Measurements from ENCODE around the gene GLB1L3. TPM values are rescaled to one million over a fixed set of nuclear protein-coding genes. Genes with fewer than 3 reads are reported as not detected.
"Not testable (repeated sequence)": the region's sequence is repeated elsewhere in the genome, so short reads cannot be mapped to it uniquely, and the experiment has no call there.

Gene GLB1L3
- total and polyA plus RNA-seq, 5 donors from 2014 or later = 2.0 to 3.0 (median 2.3) TPM

- H3K4me1 ChIP-seq (ENCODE audit: control insufficient read depth, insufficient read depth, low read length, poor library complexity, severe bottlenecking) = peaks cover 30% of the 10 kb centered on the region
- Mint-ChIP-seq H3K27ac (no peak overlapping the region), H3K4me3 (peak overlapping the region in 3 of 4 donors; percentile 33 to 84 (median 39)), H3K4me1 (peaks cover 6 to 32% (median 18%) of the 10 kb centered on the region in 4 donors), H3K36me3 (no peaks in the 10 kb centered on the region), H3K9me3 (peaks cover 0 to 7% (median 3%) of the 10 kb centered on the region in 7 donors), H3K27me3 (peaks cover 18% of the 10 kb centered on the region)
- peaks cover 14% of the 10 kb centered on the region for H3K27me3 ChIP-seq (ENCODE audit: control insufficient read depth, insufficient read depth, low read length)
- H3K36me3 ChIP-seq (ENCODE audit: control insufficient read depth, insufficient read depth, low read length) = no peaks in the 10 kb centered on the region
- H3K27ac ChIP-seq (ENCODE audit: insufficient read depth, low read length, poor library complexity, severe bottlenecking) = no peak overlapping the region
- ATAC-seq (ENCODE audit: low read depth in 2 of 2) = no peak
- H3K4me3 ChIP-seq (ENCODE audit: low read depth, low read length) = no peak overlapping the region
- no peak for DNase-seq
- H3K9me3 ChIP-seq (ENCODE audit: control insufficient read depth in 2 of 2, low read length in 2 of 2) = peaks cover 0 to 5% of the 10 kb centered on the region in 2 experiments
These were observed 2.2 kb downstream of the GLB1L3 start for GRCh38 chr11:134278356-134278755.

- not testable (repeated sequence) for H3K4me3 ChIP-seq (ENCODE audit: low read depth, low read length); ATAC-seq (ENCODE audit: low read depth in 2 of 2); H3K27ac Mint-ChIP-seq; H3K9me3 Mint-ChIP-seq; H3K4me1 ChIP-seq (ENCODE audit: control insufficient read depth, insufficient read depth, low read length, poor library complexity, severe bottlenecking); H3K9me3 ChIP-seq (ENCODE audit: control insufficient read depth in 2 of 2, low read length in 2 of 2); H3K36me3 ChIP-seq (ENCODE audit: control insufficient read depth, insufficient read depth, low read length); H3K27ac ChIP-seq (ENCODE audit: insufficient read depth, low read length, poor library complexity, severe bottlenecking); H3K4me1 Mint-ChIP-seq; H3K36me3 Mint-ChIP-seq; DNase-seq; H3K4me3 Mint-ChIP-seq
- H3K27me3 ChIP-seq (ENCODE audit: control insufficient read depth, insufficient read depth, low read length) = peaks cover 14% of the 10 kb centered on the region
- peaks cover 13% of the 10 kb centered on the region for H3K27me3 Mint-ChIP-seq
These were observed 5.5 kb downstream of the GLB1L3 start for GRCh38 chr11:134281635-134282034.

GRCh38 chr11:134282121-134283045, 6.2 kb downstream of the GLB1L3 start:
- H3K27ac Mint-ChIP-seq = peak overlapping the region in 1 of 3 donors; percentile 74
- peaks cover 0 to 2% (median 0%) of the 10 kb centered on the region in 4 donors for H3K4me1 Mint-ChIP-seq
- H3K36me3 Mint-ChIP-seq = no peaks in the 10 kb centered on the region
- peaks cover 14% of the 10 kb centered on the region for H3K27me3 Mint-ChIP-seq
- Histone ChIP-seq H3K4me1 (ENCODE audit: control insufficient read depth, insufficient read depth, low read length, poor library complexity, severe bottlenecking) (no peaks in the 10 kb centered on the region), H3K9me3 (ENCODE audit: control insufficient read depth in 2 of 2, low read length in 2 of 2) (peaks cover 0 to 5% of the 10 kb centered on the region in 2 experiments), H3K36me3 (ENCODE audit: control insufficient read depth, insufficient read depth, low read length) (no peaks in the 10 kb centered on the region), H3K27ac (ENCODE audit: insufficient read depth, low read length, poor library complexity, severe bottlenecking) (no peak overlapping the region), H3K4me3 (ENCODE audit: low read depth, low read length) (no peak overlapping the region), H3K27me3 (ENCODE audit: control insufficient read depth, insufficient read depth, low read length) (peaks cover 13% of the 10 kb centered on the region)
- ATAC-seq (ENCODE audit: low read depth in 2 of 2) (no peak), DNase-seq (no peak)
- no peak overlapping the region for H3K4me3 Mint-ChIP-seq
- peaks cover 0 to 7% (median 3%) of the 10 kb centered on the region in 7 donors for H3K9me3 Mint-ChIP-seq

DNA sequence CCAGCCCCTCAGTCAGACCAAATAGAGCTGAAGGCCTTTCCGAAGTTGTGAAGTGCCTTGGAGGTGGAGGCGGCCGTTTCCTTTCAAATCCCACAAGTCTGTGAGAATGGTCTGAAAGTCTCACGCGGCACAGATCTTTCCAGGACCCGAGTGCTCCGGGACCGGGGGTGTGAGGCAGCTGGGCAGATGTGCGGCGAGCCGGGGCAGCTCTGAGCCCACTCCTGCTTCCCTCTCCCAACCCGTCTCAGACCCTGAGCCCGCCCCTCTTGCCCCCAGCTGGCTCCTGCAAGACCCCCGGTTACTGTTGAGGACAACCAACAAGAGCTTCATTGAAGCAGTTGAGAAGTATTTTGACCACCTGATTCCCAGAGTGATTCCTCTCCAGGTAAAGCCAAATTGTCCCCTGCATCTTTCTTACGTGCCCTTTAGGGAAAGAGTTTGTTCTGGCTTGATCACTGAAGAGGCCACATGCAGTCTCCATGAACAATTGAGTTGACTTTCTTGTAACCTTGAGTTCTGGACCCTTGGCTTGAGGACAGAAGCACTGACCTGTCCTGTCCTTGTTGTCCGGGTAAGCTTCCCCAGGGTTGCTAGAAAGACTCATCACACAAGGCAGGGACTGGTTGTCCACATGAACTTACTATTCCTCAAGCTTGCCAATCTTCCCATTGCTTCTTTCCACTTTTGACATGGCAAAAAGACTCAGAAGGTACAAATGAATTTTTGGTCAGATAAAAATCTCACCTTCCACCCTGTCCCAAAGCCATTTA, 7.5 kb downstream of the GLB1L3 start:
- H3K36me3 Mint-ChIP-seq = no peaks in the 10 kb centered on the region
- no peak overlapping the region for H3K4me3 Mint-ChIP-seq
- Histone ChIP-seq H3K36me3 (ENCODE audit: control insufficient read depth, insufficient read depth, low read length) (no peaks in the 10 kb centered on the region), H3K9me3 (ENCODE audit: control insufficient read depth in 2 of 2, low read length in 2 of 2) (peaks cover 0 to under 1% of the 10 kb centered on the region in 2 experiments), H3K4me1 (ENCODE audit: control insufficient read depth, insufficient read depth, low read length, poor library complexity, severe bottlenecking) (no peaks in the 10 kb centered on the region), H3K27ac (ENCODE audit: insufficient read depth, low read length, poor library complexity, severe bottlenecking) (no peak overlapping the region), H3K27me3 (ENCODE audit: control insufficient read depth, insufficient read depth, low read length) (peaks cover 3% of the 10 kb centered on the region), H3K4me3 (ENCODE audit: low read depth, low read length) (no peak overlapping the region)
- ATAC-seq (ENCODE audit: low read depth in 2 of 2) (no peak), DNase-seq (no peak)
- no peak overlapping the region for H3K27ac Mint-ChIP-seq
- no peaks in the 10 kb centered on the region for H3K4me1 Mint-ChIP-seq
- peaks cover 0 to 4% (median under 1%) of the 10 kb centered on the region in 7 donors for H3K9me3 Mint-ChIP-seq
- H3K27me3 Mint-ChIP-seq = peaks cover 9% of the 10 kb centered on the region

DNA sequence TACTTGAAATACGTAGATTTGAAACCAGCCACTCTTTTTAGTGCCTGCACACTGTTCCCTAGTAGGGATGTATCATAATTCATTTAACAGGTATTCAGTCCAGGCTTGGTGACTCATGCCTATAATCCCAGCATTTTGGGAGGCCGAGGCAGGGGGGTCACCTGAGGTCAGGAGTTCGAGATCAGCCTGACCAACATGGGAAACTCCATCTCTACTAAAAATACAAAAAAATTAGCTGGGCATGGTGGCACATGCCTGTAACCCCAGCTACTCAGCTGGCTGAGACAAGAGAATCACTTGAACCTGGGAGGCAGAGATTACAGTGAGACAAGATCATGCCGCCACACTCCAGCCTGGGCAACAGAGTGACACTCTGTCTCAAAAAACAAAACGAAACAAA, 8.2 kb downstream of the GLB1L3 start:
- not testable (repeated sequence) for ATAC-seq (ENCODE audit: low read depth in 2 of 2); H3K27me3 Mint-ChIP-seq; DNase-seq; H3K4me3 Mint-ChIP-seq; H3K4me1 ChIP-seq (ENCODE audit: control insufficient read depth, insufficient read depth, low read length, poor library complexity, severe bottlenecking); H3K36me3 Mint-ChIP-seq; H3K9me3 Mint-ChIP-seq; H3K4me1 Mint-ChIP-seq; H3K9me3 ChIP-seq (ENCODE audit: control insufficient read depth in 2 of 2, low read length in 2 of 2); H3K27ac ChIP-seq (ENCODE audit: insufficient read depth, low read length, poor library complexity, severe bottlenecking); H3K4me3 ChIP-seq (ENCODE audit: low read depth, low read length); H3K27me3 ChIP-seq (ENCODE audit: control insufficient read depth, insufficient read depth, low read length); H3K36me3 ChIP-seq (ENCODE audit: control insufficient read depth, insufficient read depth, low read length); H3K27ac Mint-ChIP-seq

GRCh38 chr11:134287561-134287960, 11.4 kb downstream of the GLB1L3 start:
- ATAC-seq (ENCODE audit: low read depth in 2 of 2) (no peak), DNase-seq (no peak)
- H3K27ac Mint-ChIP-seq = no peak overlapping the region
- Histone ChIP-seq H3K4me3 (ENCODE audit: low read depth, low read length) (no peak overlapping the region), H3K27me3 (ENCODE audit: control insufficient read depth, insufficient read depth, low read length) (no peaks in the 10 kb centered on the region), H3K4me1 (ENCODE audit: control insufficient read depth, insufficient read depth, low read length, poor library complexity, severe bottlenecking) (no peaks in the 10 kb centered on the region), H3K27ac (ENCODE audit: insufficient read depth, low read length, poor library complexity, severe bottlenecking) (no peak overlapping the region), H3K36me3 (ENCODE audit: control insufficient read depth, insufficient read depth, low read length) (no peaks in the 10 kb centered on the region), H3K9me3 (ENCODE audit: control insufficient read depth in 2 of 2, low read length in 2 of 2) (no peaks in the 10 kb centered on the region)
- no peak overlapping the region for H3K4me3 Mint-ChIP-seq
- H3K27me3 Mint-ChIP-seq = peaks cover 9% of the 10 kb centered on the region
- H3K36me3 Mint-ChIP-seq = no peaks in the 10 kb centered on the region
- no peaks in the 10 kb centered on the region for H3K9me3 Mint-ChIP-seq
- H3K4me1 Mint-ChIP-seq = no peaks in the 10 kb centered on the region

DNA sequence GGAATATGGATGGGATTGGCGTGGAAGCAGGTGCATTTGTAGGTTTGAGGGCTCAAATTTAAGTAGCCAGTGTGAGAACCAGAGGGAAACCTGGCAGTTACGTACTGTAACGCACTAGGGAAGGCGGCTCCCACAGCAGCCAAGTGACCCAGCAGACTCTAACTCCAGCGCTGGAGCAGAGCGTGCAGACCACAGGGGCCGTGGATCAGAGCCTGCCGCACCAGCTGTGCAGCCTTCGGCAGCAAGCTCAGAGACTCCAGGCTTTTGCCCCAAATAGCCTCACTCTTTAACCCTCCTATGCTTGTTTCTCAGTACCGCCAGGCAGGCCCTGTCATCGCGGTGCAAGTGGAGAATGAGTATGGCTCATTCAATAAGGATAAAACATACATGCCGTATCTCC, 12.3 kb downstream of the GLB1L3 start:
- Histone ChIP-seq H3K4me1 (ENCODE audit: control insufficient read depth, insufficient read depth, low read length, poor library complexity, severe bottlenecking) (no peaks in the 10 kb centered on the region), H3K27ac (ENCODE audit: insufficient read depth, low read length, poor library complexity, severe bottlenecking) (no peak overlapping the region), H3K9me3 (ENCODE audit: control insufficient read depth in 2 of 2, low read length in 2 of 2) (no peaks in the 10 kb centered on the region), H3K36me3 (ENCODE audit: control insufficient read depth, insufficient read depth, low read length) (no peaks in the 10 kb centered on the region), H3K4me3 (ENCODE audit: low read depth, low read length) (no peak overlapping the region), H3K27me3 (ENCODE audit: control insufficient read depth, insufficient read depth, low read length) (no peaks in the 10 kb centered on the region)
- H3K36me3 Mint-ChIP-seq = no peaks in the 10 kb centered on the region
- DNase-seq = no peak
- H3K9me3 Mint-ChIP-seq = no peaks in the 10 kb centered on the region
- no peak overlapping the region for H3K4me3 Mint-ChIP-seq
- no peak for ATAC-seq (ENCODE audit: low read depth in 2 of 2)
- H3K27me3 Mint-ChIP-seq = peaks cover 9% of the 10 kb centered on the region
- no peaks in the 10 kb centered on the region for H3K4me1 Mint-ChIP-seq
- no peak overlapping the region for H3K27ac Mint-ChIP-seq

Measured in CD4-positive, CD25-positive, alpha-beta regulatory T cell (primary cell).